Left hindlimb (tissue), 1 donor: ENCODE measurements around the gene TXLNB.

Experiments
- DNase-seq: peaks from one replicate; pipeline ENCODE4 v3.0.0-alpha.2; 2018

The TXLNB gene

DNA sequence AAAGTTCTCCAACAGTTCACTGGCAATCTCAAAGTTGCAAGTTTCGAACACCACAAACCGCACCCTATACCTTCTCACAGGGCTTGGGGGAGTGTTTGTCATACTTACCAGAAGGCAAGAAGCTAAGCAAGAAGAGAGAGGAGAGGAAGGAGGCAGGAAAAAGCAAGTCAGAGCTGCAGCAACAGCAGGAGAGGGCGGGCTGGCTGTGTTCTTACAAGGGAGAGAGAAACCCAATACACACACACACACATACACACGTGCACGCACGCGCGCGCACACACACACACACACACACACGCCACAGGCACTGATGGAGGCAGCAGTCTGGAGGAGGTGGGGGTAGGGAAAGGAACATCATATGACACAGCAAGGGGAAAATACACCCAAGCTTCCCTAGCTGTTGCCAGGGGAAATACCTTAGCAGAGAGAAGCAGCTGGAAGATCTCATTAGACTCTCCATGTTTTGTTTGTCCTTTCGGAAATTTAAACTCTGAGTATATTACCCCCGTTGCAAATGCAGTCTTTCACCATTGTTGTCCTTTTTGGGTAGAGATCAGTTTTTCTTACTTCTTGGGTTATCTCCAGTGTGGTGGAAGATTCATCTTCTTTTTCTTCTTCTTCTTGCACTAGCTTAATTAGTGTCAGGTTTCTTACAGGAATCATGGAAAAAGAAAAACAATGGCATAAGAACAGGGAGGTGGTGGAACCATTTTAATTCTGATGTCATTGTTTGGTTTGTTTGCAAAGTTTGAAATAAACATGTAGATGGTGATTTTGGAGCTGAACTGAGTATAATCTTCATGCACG, at the start of gene TXLNB:
Gene TXLNB (minus strand): TSS at position 186 of the 807 bp plus-strand sequence. CDS start 3,099 bp downstream, outside the sequence.
- peak; percentile 84 for DNase-seq

DNA sequence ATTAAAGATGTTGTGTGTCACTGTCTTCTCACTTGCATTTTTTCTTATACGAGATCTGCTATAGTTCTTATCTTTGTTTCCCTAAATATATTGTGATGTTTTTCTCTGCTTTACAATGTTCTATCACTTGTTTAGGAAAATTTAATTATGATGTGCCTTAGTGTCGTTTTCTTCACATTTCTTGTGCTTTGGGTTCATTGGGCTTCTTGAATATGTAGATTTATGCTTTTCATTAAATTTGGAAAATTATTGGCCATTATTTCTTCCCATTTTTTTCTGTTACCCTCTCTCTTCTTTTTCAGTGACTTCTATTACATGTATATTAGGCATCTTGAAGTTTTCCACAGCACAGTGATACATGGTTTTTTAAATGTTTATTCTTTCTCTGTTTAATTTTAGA, 49.3 kb upstream of the TXLNB start:
- DNase-seq = no peak

DNA sequence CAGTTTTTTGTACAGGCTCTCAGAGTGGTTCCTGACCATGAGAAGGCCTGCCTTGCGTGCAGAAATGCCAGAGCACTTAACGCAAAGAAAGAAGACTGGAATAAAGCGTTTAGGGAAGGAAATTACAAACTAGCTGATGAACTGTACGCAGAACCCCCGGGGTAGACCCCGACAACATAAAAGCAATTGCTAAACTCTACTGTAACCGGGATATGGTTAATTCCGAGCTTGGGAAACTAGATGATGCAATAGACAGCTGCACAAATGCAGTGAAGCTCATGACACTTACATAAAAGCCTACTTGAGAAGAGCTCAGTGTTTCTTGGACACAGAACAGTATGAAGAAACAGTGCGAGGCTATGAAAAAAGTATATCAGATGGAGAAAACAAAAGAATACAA, 47.0 kb upstream of the TXLNB start:
- DNase-seq = no peak

DNA sequence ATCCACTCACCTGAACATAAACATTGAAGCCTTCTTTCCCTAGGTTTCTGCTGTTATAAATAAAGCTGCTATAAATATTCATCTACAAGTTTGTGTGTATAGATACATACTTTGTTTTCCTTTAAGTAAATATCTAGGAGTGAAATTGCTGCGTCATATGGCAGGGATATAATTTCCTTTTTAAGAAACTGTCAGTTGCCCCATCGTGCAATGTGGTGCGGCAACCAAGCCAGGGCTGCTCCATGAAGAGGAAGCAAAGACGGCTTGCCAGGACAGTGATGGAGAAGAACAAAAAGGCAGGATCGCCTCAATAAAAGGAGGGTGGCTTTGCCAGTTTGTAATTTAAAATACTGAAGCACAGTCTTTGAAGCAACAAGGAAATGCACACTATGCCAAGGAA, 46.0 kb upstream of the TXLNB start:
- DNase-seq = no peak

DNA sequence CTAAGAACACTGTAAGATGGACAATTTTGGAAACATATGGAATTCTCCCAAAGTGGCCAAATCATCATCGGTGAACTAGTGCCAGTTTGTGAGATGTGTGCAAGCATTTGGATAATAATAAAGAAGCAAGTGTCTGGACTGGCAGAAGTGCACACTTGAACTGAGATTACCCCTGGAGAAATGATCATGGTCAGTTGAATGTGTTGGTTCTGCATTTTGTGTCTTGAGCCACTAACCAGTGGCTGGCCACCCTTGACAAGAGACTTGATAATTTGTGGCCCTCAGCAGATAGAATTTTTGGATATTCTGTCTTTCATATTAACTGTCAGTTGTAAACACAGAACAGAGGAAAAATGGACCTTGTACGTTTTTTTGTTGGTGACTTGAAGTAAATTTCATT, 45.2 kb upstream of the TXLNB start:
- no peak for DNase-seq

DNA sequence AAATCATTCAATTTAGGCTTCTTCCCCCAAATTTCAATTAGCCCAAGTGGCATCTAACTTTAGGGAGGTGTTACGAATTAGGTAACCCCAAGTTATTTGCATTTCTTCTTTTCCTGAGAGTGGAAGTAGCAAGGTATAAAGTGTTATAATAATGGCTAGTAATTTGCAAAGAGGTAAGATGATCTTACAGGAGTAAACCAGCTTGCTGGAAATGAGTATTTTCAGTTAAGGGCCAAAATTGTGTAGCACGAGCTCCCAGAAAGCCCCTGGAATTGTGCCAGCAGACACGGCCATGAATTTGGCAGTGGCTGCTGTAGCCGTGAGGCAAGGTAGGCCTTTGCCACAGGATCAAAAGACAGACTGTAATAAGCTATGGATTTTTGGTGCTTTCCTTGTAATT, 44.7 kb upstream of the TXLNB start:
- no peak for DNase-seq

DNA sequence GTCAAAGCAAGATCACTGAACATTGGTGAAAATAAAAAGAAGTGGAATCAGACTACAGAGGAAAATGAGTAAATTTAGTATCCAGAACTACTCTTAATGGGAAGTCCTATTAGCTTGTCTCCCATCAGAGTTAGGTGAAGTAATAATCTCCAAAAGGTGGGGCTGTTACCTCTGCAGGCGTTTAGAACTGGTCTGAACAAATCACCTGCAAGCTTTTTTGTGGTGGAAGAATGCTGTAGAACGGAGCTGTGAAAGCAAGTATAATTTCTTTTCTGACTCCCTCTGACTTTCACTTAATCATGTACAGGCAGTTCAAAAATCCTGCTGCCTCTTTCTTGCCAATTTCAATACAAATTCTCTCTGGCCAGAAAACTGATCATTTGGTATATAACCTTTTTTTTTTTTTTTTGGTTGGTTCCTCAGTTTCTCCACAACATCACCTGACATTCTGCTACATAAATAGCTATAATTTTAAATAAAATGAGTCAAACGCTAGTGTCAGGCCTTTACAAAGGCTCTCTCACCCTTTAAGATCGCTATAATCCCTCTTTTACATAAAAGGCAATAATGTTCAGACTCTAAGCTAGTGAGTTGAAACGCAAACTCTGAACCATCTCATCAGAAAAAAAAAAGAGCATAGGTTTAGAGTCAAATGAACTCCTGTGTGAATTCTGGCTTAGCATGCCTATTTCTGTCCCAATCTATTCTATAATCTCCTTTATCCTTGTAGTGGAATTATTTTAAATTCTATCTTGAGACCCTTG, 43.8 kb upstream of the TXLNB start:
- no peak for DNase-seq

DNA sequence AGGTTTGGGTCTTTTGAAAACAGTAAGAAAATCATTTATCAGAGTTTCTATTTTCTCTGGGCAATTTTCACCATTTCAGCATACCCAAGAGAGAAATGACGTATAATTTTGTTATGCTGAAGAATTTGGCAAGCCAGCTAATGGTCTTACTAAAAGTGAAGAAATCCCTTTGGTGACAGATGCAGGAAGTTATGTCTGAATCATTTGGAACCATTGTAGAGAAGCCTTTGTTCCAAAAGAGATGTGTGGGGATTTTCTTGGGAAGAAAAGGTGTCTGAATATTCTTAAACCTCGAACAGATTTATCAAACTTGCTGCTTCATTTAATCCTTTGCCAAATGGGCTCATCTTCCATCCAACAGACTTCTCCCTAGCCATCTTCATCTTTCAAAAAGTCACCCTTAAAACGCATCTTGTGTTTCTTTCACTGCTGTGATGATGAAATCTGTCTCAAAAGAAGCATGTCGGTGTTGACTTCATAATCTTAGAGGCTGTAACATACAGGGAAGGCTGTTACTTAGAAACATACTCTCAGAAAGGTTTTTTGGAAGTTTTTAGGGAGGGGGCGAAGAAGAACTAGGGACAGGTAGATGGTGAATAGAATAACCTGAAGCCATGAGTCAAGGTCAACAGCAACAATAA, 43.1 kb upstream of the TXLNB start:
- DNase-seq = no peak

DNA sequence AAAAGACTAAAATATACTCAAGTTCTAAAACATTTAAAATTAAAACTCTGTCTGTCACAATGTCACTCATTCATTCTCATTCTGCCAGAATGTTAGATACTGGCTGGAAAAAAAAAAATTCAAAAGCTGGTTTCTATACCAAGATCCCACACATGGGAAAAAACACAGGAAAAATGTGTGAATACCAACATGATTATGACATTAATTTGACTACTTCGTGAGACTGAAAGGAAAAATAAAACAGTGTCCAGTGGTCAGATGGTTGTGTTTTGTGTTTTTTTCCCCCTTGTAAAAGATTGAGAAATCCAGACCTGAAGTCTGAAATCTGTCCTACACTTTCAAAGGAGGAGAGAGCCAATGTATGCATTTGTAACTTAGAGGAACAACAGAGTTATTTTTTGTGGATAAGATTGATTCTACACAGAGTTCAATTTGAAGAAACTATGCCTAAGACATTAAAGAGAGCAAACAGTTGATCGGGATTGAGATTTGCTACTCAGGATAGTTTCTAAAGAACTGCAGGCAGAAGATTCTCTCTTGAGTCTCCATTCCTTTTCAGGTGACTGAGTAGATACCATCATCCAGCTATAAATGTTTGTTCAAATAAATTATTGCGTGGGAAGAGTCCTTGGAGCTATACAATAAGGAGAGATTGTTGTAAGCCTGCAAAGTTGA, 39.2 kb upstream of the TXLNB start:
- DNase-seq = no peak

DNA sequence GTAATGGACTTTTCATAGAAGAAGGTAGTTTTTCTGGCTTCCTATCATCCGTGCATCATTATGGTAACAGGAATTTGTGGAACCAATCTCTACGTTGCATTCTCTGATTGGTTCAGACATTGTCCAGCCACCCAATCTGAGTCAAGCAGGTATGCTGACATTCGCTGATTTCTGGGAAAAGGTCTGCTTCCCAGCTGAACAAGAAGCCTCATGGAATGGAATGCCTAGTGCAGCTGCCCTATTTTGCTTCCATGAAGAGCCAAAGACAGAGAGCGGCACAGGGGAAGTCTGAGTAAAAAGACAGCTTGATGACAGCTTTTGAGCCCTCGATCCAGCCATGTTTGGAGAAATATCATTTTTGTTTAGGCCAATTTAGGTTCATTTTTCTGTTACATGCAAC, 38.5 kb upstream of the TXLNB start:
- no peak for DNase-seq

DNA sequence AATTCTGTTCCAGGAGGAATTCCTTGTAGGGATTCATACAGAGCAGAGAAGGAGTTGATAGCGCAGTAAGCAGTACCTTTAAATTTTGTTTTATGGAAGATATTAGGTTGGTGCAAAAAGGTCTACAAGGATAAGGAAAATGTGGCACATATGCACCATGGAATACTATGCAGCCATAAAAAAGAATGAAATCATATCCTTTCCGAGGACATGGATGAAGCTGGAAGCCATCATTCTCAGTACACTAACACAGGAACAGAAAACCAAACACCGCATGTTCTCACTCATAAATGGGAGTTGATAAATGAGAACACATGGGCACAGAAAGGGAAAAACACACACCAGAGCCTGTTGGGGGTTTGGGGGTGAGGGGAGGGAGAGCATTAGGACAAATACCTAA, 37.4 kb upstream of the TXLNB start:
- DNase-seq = no peak

DNA sequence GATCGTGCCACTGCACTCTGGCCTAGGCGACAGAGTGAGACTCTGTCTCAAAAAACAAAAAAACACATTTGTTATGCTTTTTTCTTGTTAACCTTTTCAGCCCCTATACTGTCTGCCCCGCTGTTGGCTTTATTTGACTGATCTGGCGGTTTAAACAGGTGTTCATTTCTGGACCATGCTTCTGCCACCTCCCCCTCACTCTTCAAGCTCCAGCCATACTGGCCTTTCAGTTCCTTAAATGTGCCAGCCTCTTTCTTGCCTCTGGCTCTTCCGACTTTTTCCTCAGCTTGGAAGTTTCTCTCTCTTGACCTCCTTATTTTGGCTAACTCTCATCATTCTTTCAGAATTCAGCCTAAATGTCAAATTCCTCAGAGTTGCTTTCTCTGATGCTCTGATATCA, 35.2 kb upstream of the TXLNB start:
- DNase-seq = no peak

DNA sequence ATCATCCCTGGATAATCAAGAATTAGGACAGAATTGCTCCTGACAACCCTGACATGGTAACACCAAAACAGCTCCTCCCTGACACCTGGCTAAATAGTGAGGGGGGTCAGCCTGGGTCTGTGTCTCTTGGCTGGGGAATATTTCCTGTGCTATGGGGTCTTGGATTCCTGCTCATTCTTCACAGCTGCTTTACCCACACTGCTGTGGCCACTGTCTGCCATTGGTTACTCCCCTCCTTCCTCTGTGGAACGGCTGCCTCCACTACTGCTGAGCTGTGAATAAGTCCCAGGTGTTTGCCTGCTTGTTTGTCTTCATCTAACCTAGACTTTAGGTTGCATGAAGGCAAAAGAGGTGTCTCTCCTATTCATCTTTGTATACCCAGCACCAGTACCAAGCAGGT, 33.9 kb upstream of the TXLNB start:
- no peak for DNase-seq

DNA sequence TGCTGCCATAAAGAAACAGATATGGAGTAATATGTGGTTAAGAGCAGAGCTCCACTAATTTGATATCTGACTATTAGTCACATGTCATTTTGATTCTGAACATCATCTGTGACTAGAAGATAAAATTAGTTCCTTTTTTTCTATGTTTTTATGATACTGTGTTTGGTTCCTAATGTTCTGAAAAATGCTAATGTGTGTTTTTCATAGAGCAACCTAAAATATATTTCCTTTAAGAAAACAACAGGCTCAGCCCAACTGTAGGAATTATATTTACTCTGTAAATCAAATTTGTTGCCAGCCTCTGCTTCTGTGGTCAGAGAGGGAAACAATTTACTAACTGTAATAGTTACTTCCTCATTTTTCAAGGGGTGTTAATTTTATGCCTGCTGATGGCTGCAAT, 33.3 kb upstream of the TXLNB start:
- DNase-seq = no peak

DNA sequence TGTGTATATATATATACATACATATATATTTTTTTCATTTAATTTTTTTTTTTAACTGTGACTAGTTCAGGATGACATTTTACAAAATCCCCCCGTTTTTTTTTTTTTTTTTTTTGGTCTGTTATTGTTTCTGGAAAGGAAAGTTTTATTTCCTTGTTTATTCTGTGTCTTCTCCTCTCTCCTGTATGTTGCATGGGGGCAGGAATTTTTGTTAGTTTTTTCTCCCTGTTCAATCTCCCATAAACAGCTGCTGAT, 32.4 kb upstream of the TXLNB start:
- no peak for DNase-seq

DNA sequence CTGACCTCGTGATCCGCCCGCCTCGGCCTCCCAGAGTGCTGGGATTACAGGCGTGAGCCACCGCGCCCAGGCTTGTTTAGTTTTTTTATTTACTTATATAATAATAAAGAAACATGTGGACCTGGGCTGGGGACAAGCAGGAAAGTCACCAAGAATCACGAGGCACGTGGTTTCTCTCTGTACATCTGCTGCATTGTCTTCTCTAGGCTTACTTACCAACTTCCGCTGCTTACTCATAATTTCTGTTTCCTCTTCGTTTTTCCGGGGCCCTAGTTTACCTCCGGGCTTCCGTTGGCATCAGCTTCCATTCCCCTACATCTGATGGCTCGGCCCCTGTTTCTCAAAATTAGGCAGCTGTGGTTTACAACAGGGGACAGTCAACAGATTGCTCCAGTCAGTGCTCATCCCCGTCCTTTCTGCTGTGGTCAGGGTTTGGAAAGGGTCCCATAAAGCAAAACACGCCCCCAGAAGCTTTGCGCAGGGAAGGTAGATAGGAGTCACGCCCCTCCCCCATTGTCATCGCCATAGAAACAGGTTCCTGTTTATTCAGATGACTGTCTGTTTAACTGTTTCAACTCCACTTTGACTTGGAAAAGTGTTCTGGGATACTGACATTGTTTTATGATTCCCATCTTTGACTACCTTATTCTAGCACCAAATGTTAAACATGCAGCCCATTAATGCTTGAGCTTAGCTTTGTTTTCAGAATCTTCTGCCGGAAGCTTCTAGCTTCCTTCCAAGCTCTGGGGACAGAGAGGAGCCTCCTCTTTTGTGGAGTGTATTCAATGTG, 31.9 kb upstream of the TXLNB start:
- DNase-seq = peak; percentile 84

DNA sequence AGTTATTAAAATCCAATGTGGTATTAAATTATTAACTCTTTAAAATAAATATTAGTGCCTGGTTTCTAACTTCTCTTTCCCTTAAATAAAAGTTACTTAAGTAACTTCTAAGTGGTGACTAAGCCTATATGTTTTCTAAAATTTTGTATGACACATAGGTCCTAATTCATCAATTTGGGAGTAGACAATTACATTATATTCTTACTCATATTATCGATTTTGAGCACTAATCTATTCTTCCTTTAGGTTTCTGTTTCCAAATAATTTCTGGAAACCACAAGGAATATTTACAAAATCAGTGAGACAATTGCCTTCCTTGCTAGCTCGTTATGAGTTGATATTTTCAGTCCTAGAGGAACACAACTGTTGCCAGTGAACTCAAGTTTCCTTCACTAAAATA, 28.3 kb upstream of the TXLNB start:
- no peak for DNase-seq

DNA sequence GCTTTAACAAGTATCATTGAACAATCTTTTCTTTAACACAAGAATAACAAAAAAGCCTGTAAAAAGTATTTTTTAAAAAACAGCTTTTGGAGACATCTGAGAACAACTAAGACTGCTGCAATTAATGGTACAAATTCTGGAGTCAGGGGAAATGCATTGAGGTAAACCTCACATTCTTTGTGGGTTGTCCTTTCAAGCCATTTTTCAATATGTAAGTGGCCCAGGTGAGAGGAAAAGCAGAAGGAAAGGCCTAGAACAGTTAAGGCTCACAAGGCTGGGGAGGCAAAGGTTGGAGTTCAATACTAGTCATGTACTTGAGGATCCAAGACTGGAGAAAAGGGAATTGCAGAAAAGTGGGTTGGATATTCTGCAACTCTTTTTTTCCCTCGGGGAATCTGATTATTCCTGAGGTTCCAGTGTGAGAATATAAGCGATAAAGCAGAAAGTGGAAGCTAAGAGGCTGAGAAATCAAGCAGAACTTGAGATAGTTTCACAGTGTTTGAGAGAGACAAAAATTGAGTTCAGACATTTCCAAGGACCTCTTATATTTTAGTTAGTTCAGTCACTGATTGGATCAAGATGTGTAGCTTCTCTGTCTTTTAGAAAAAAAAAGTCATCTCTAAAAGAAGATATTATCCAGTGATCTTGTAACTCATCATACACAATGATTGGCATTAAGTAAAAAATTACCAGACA, 25.0 kb upstream of the TXLNB start:
- DNase-seq = no peak

DNA sequence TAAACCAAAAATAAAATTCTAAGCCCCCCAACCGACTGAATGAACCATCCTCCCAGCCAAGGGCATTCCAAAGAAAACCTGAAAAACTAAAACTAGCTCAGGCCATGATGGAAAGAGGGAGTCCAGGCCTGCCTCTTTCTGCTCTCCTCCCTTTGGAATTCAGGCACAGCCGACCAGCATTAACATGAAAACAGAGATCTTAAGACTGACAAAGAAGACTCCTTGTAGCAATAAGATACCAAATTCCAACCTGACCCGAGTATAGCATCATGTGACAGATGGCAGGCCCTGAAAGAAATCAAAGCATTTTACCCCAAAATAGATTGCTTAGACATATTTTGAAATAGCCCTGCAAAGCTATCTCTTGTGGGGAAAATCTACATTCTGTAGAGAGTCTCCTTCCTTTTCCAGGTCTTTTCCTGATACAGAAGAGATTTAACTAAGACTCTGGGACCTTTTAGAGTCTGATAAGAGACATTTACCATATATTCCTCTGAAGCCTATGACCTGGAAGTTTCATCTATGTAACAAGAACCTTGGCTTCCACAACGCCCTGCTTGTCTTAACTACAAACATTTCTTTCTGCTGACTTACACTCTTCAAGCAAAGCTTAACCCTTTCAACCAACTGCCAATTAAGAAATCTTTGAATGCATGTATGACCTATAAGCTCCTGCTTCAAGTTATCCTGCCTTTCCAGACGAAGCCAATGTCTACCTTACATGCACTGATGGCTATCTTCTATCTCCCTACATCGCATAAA, 22.2 kb upstream of the TXLNB start:
- DNase-seq = no peak

DNA sequence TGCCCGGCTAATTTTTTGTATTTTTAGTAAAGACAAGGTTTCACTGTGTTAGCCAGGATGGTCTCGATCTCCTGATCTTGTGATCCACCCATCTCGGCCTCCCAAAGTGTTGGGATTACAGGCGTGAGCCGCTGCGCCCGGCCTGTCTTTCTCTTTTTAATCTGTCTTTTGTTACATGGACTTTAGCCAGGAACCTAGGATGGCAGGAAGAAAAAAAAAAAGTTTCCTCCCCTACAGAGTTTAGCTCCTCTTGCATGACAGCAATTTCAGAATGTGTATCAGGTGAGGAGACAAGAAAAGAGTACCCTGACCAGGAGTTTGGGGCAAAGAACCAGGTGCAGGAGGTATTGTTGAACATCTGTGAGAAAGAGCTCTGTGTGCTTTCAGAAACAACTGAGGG, 21.4 kb upstream of the TXLNB start:
- DNase-seq = no peak

DNA sequence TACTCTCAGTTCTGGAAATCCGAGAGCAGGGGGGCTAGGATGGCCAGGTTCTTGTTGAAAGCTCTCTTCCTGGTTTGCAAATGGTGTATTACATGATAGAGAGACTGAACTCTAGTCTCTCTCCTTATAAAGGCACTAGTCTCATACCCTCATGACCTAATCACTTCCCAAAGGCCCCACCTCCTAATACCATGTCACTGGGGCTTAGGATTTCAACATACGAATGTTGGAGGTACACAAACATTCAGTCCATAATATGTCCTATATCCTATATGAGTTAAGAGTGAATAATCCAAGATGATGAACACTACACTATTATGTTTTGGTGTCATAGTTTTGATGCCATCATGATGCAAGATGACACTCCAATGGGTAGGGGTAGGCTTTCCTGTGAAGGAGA, 20.0 kb upstream of the TXLNB start:
- DNase-seq = no peak
